K562 (cell line): Measurements from ENCODE around the gene CCDC159. TPM values are rescaled to one million over a fixed set of nuclear protein-coding genes. Genes with fewer than 3 reads are reported as not detected.

Source experiments
- ATAC-seq: fragments of 200-7000 bp; cut with Tn5 transposase; 3 replicates; pipeline ENCODE4 v1.9.1; 2020; ENCODE audit warnings: moderate library complexity
- BruUV-seq: library from RNA; stranded (reverse); fragments of 400-500 nt; replicated peaks from 2 replicates; lab custom pipeline; 2021; lab: Mats Ljungman, UMichigan
- CTCF ChIA-PET: fragments of 300-600 bp; formaldehyde crosslinking; extraction: SDS; loops from one replicate; lab custom pipeline; 2021; ENCODE audit warnings: low intra/inter-chr PET ratio; lab: Yijun Ruan, JAX
- POLR2A ChIA-PET: fragments of 300-600, 350-650 bp; sonication (Branson Sonifier 250); formaldehyde crosslinking; extraction: SDS; loops from one replicate; lab custom pipeline; 2021; ENCODE audit warnings: antibody characterized with exemption, inconsistent platforms; lab: Yijun Ruan, JAX
- DNase-seq, 4 experiments: peaks; one replicate each; pipeline versions ENCODE4 v3.0.0 to v3.0.0-alpha.2; 2011 to 2018; ENCODE audit warnings: low spot score in 3 of 4, mixed read lengths in 3 of 4; ENCODE audit errors: extremely low read depth in 1 of 4
- FAIRE-seq: peaks from 2 replicates; lab custom pipeline; 2011; peaks lifted over from hg19 to GRCh38; lab: Jason Lieb, UNC
- H2AFZ ChIP-seq: 2 replicates; pipeline ENCODE4 v1.6.0; 2011; ENCODE audit warnings: low read depth, low read length, control low read depth, inconsistent platforms
- H3K27ac ChIP-seq: fragments of 200-600 bp; 3 replicates; pipeline ENCODE4 v1.8.0; 2011; ENCODE audit warnings: low read depth, mild to moderate bottlenecking, control low read depth, inconsistent platforms, low read length, moderate library complexity, mixed read lengths; ENCODE audit errors: extremely low read depth
- H3K27me3 ChIP-seq, 2 experiments: fragments of 300-600 bp in 1 of 2; 2 replicates in 1 of 2; 3 replicates in 1 of 2; pipeline versions ENCODE4 v1.6.0 to v1.8.0; 2011; ENCODE audit warnings: inconsistent platforms in 2 of 2, low read length in 2 of 2, mild to moderate bottlenecking in 1 of 2, mixed read lengths in 1 of 2, moderate library complexity in 1 of 2; ENCODE audit not compliant: control insufficient read depth in 2 of 2, insufficient read depth in 2 of 2
- H3K36me3 ChIP-seq: fragments of 300-600 bp; 3 replicates; pipeline ENCODE4 v1.8.0; 2011; ENCODE audit warnings: mild to moderate bottlenecking, low read length, inconsistent platforms; ENCODE audit not compliant: control insufficient read depth, insufficient read depth
- H3K4me1 ChIP-seq, 2 experiments: fragments of 200-600 bp in 1 of 2; replicated peaks in 1 of 2; 2 replicates in 1 of 2; 3 replicates in 1 of 2; pipeline versions ENCODE4 v1.5.1 to v1.8.0; 2011; ENCODE audit warnings: inconsistent platforms in 2 of 2, low read length in 2 of 2, mild to moderate bottlenecking in 1 of 2, mixed read lengths in 1 of 2, moderate library complexity in 1 of 2; ENCODE audit not compliant: control insufficient read depth in 2 of 2, insufficient read depth in 2 of 2
- H3K4me2 ChIP-seq: 2 replicates; pipeline ENCODE4 v1.6.1; 2011; ENCODE audit warnings: low read length, control low read depth, inconsistent platforms, mixed read lengths; ENCODE audit not compliant: insufficient read depth
- H3K4me3 ChIP-seq: fragments of 200-600 bp; sonication (generic), shearing (Covaris generic); 2 replicates; pipeline ENCODE4 v1.5.1; 2016; ENCODE audit warnings: control low read depth, inconsistent platforms
- H3K79me2 ChIP-seq: fragments of 200-600 bp; 3 replicates; pipeline ENCODE4 v1.8.0; 2011; ENCODE audit warnings: low read length, inconsistent platforms; ENCODE audit not compliant: control insufficient read depth, insufficient read depth
- H3K9ac ChIP-seq, 2 experiments: 2 replicates each; pipeline versions ENCODE4 v1.6.0 to v1.6.1; 2011; ENCODE audit warnings: low read depth in 2 of 2, low read length in 2 of 2, control low read depth in 1 of 2, inconsistent platforms in 1 of 2, mild to moderate bottlenecking in 1 of 2, mixed read lengths in 1 of 2; ENCODE audit not compliant: insufficient read depth in 1 of 2
- H3K9me1 ChIP-seq: one replicate; pipeline ENCODE4 v1.6.0; 2011; ENCODE audit warnings: inconsistent platforms, mild to moderate bottlenecking, low read length, moderate library complexity; ENCODE audit not compliant: control insufficient read depth, insufficient read depth
- H3K9me3 ChIP-seq: replicated peaks from 2 replicates; pipeline ENCODE4 v1.5.1; 2011; ENCODE audit warnings: low read depth, low read length, inconsistent platforms; ENCODE audit not compliant: control insufficient read depth, insufficient read depth
- H4K20me1 ChIP-seq: replicated peaks from 2 replicates; pipeline ENCODE4 v1.6.1; 2011; ENCODE audit warnings: low read length, inconsistent platforms, mixed read lengths; ENCODE audit not compliant: control insufficient read depth, insufficient read depth
- CREB3L1 ChIP-seq: fragments of 450-650 bp; IDR thresholded peaks from 2 replicates; pipeline ENCODE4 v1.6.1; 2014; ENCODE audit warnings: low read depth, mild to moderate bottlenecking, moderate library complexity, borderline replicate concordance
- PCBP1 ChIP-seq: fragments of 200-400 bp; formaldehyde crosslinking; IDR thresholded peaks from 2 replicates; pipeline ENCODE4 v1.6.1; 2018; ENCODE audit warnings: mild to moderate bottlenecking, low read depth, low read length; ENCODE audit not compliant: poor library complexity, severe bottlenecking
- TCF7L2 ChIP-seq: fragments of 150-350 bp; IDR thresholded peaks from 2 replicates; pipeline ENCODE4 v1.6.1; 2016; ENCODE audit warnings: low read depth, mild to moderate bottlenecking, low read length, moderate library complexity
- WGBS: fragments of 100-300 bp; shearing (Covaris generic); methylation state at CpG from one replicate; pipeline ENCODE4 v1.1.6; 2016; ENCODE audit warnings: low coverage, mixed read lengths; ENCODE audit not compliant: insufficient coverage; ENCODE audit errors: missing lambda C conversion rate; 5-methylcytosine and 5-hydroxymethylcytosine counted together
- in situ Hi-C: fragments of 300-500 bp; cut with MboI; formaldehyde crosslinking; loops from 4 replicates; pipeline ENCODE4 v1.15.0; 2018; ENCODE audit warnings: inconsistent platforms, mixed read lengths
- intact Hi-C: fragments of 100-400 bp; cut with micrococcal nuclease; formaldehyde crosslinking; loops from 2 replicates; pipeline ENCODE4 v1.14.2; 2022
- polyA plus RNA-seq, 8 experiments: library from polyadenylated mRNA; depleted of rRNA in 4 of 8; stranded (reverse) in 5 of 8; unstranded in 3 of 8; fragments of >200 nt; fragmentation: Nextera tagmentation in 2 of 8; fragmentation: Illumina TruSeq in 1 of 8; extraction: Ambion mirVana in 2 of 8; extraction: Trizol in 1 of 8; gene quantifications; 2 replicates each; pipeline versions ENCODE4 v1.2.1 to v1.2.3, GENCODE V29; 2011 to 2014; ENCODE audit warnings: inconsistent platforms in 1 of 8, missing spikeins in 1 of 8
- total RNA-seq, 7 experiments: library from RNA; depleted of rRNA in 6 of 7; stranded (reverse); fragments of >200 nt in 6 of 7; fragmentation: Illumina TruSeq in 2 of 7; extraction: Trizol in 2 of 7; gene quantifications; 2 replicates each; pipeline versions ENCODE4 v1.2.1 to v1.2.3, GENCODE V29; 2011 to 2021; ENCODE audit warnings: low replicate concordance in 1 of 7

CCDC159 gene
- total and polyA plus RNA-seq, 9 of the 15 experiments (the other 6 are each of a cell fraction or from before 2014, with no cell fraction given): 0.68 to 10.1 (median 4.7) TPM

GRCh38 chr19:11377237-11377636 lies 30.9 kb downstream of the CCDC159 start (continued):
- TF ChIP-seq CREB3L1 (no peak), PCBP1 (no peak)

GRCh38 chr19:11377756-11378155 lies 31.4 kb downstream of the CCDC159 start:
- Histone ChIP-seq H3K4me1 (peaks cover 24 to 53% of the 10 kb centered on the region in 2 experiments), H3K4me2 (no peak overlapping the region), H3K4me3 (no peak overlapping the region), H3K36me3 (peaks cover 44% of the 10 kb centered on the region), H3K9ac (peak overlapping the region in 1 of 2 experiments; percentile 19; a peak in 1 of 4 replicates), H3K27me3 (no peaks in the 10 kb centered on the region), H3K9me1 (peaks cover 3% of the 10 kb centered on the region), H3K79me2 (peaks cover 27% of the 10 kb centered on the region; the same call in 2 of the 3 replicates), H3K9me3 (no peaks in the 10 kb centered on the region), H2AFZ (no peak overlapping the region), H4K20me1 (peaks cover 11% of the 10 kb centered on the region), H3K27ac (no peak overlapping the region)
- in situ Hi-C loops: loop anchor here (5.0 kb wide), 1 partner anchor 80 kb away; the partner anchor contains the start of gene TSPAN16
- intact Hi-C loops: no loop called here
- FAIRE-seq (no peak), ATAC-seq (no peak), DNase-seq (no peak)
- 86% methylated on average over 3 of the region's 3 CpGs for WGBS
- CTCF ChIA-PET: interaction anchor here (0.6 to 1.0 kb wide), 3 partner anchors 63 to 105 kb away, joined by 3 read pairs; no protein-coding TSS in a partner anchor
- TF ChIP-seq TCF7L2: no peak
- POLR2A ChIA-PET: interaction anchor here (0.6 to 1.4 kb wide), 3 partner anchors 58 to 1775 kb away, joined by 3 read pairs; partner anchors contain the start of genes ODAD3 and PRKCSH
- BruUV-seq: no TSS peak
